ENCODE results near the gene CDC25B. TPM values are rescaled to one million over a fixed set of nuclear protein-coding genes. Genes with fewer than 3 reads are reported as not detected.
A peak's percentile ranks its signal among the peaks of the same experiment; 100 is the strongest.

Gene CDC25B
- total RNA-seq, 1 donor from 2014 or later, result 24.3 TPM

GRCh38 chr20:3794701-3795420, 1.2 kb upstream of the CDC25B start:
- intact Hi-C loops (cut with micrococcal nuclease), result loop anchor here (1.0 to 5.0 kb wide), 3 partner anchors 9 to 92 kb away; partner anchors contain the start of genes CENPB and PANK2

GRCh38 chr20:3796477-3797225, 541 bp downstream of the CDC25B start:
- Mint-ChIP-seq H3K4me3 (peak overlapping the region; percentile 78), H3K27me3 (no peaks in the 10 kb centered on the region), H3K4me1 (peaks cover 58% of the 10 kb centered on the region), H3K27ac (peak overlapping the region; percentile 93), H3K36me3 (ENCODE audit: low read depth) (peaks cover 17% of the 10 kb centered on the region), H3K9me3 (no peaks in the 10 kb centered on the region)
- no peak for ATAC-seq (ENCODE audit: low read depth)
- ChIA-PET CTCF (interaction anchor here (0.7 to 2.0 kb wide), 2 partner anchors 24 to 58 kb away, joined by 3 to 5 read pairs; partner anchors contain the start of gene AP5S1), POLR2A (interaction anchor here (0.6 to 2.6 kb wide), 7 partner anchors 10 to 55 kb away, joined by 4 to 26 read pairs (median 7); partner anchors contain the start of genes ADISSP, AP5S1 and CENPB)
- TF ChIP-seq CTCF (IDR thresholded peaks at IDR 0.05), result no peak
- intact Hi-C loops (cut with micrococcal nuclease), result loop anchor here (1.0 to 5.0 kb wide), 4 partner anchors 15 to 91 kb away; partner anchors contain the start of genes AP5S1, MAVS and PANK2
- DNase-seq, result no peak

More at GRCh38 chr20:3794701-3795420, 1.2 kb upstream of the CDC25B start:
- ATAC-seq (ENCODE audit: low read depth) (no peak), DNase-seq (no peak)
- H3K36me3 Mint-ChIP-seq (ENCODE audit: low read depth), result peaks cover 8% of the 10 kb centered on the region
- no peaks in the 10 kb centered on the region for H3K9me3 Mint-ChIP-seq
- peaks cover 41% of the 10 kb centered on the region for H3K4me1 Mint-ChIP-seq
- peak overlapping the region; percentile 92 for H3K4me3 Mint-ChIP-seq
- POLR2A ChIA-PET, result interaction anchor here (1.7 to 2.6 kb wide), 5 partner anchors 9 to 27 kb away, joined by 4 to 26 read pairs (median 14); partner anchors contain the start of genes ADISSP, AP5S1 and CENPB
- CTCF ChIA-PET, result interaction anchor here (2.0 kb wide), 1 partner anchor 60 kb away, joined by 5 read pairs; no protein-coding TSS in a partner anchor
- no peak for TF ChIP-seq CTCF (IDR thresholded peaks at IDR 0.05)
- H3K27me3 Mint-ChIP-seq, result no peaks in the 10 kb centered on the region
- peak overlapping the region; percentile 95 for H3K27ac Mint-ChIP-seq

- Mint-ChIP-seq H3K4me1 (peaks cover 58% of the 10 kb centered on the region), H3K27ac (peak overlapping the region; percentile 93), H3K36me3 (ENCODE audit: low read depth) (peaks cover 17% of the 10 kb centered on the region), H3K9me3 (no peaks in the 10 kb centered on the region), H3K27me3 (no peaks in the 10 kb centered on the region), H3K4me3 (peak overlapping the region; percentile 78)
- ChIA-PET CTCF (no interaction called here), POLR2A (interaction anchor here (0.6 kb wide), 1 partner anchor 55 kb away, joined by 5 read pairs; no protein-coding TSS in a partner anchor)
- ATAC-seq (ENCODE audit: low read depth) (no peak), DNase-seq (no peak)
- TF ChIP-seq CTCF (IDR thresholded peaks at IDR 0.05), result no peak
- intact Hi-C loops (cut with micrococcal nuclease), result loop anchor here (2.0 to 5.0 kb wide), 2 partner anchors 50 to 90 kb away; partner anchors contain the start of genes MAVS and PANK2
These were observed 1.1 kb downstream of the CDC25B start for GRCh38 chr20:3797226-3797545.

GRCh38 chr20:3797592-3798372, 1.7 kb downstream of the CDC25B start:
- no peak for ATAC-seq (ENCODE audit: low read depth)
- DNase-seq, result no peak
- Mint-ChIP-seq H3K9me3 (no peaks in the 10 kb centered on the region), H3K27me3 (no peaks in the 10 kb centered on the region), H3K4me1 (peaks cover 63% of the 10 kb centered on the region), H3K27ac (peak overlapping the region; percentile 93), H3K36me3 (ENCODE audit: low read depth) (peaks cover 22% of the 10 kb centered on the region), H3K4me3 (peak overlapping the region; percentile 78)
- no peak for TF ChIP-seq CTCF (IDR thresholded peaks at IDR 0.05)
- intact Hi-C loops (cut with micrococcal nuclease), result loop anchor here (2.0 to 5.0 kb wide), 2 partner anchors 49 to 90 kb away; partner anchors contain the start of genes MAVS and PANK2
- CTCF ChIA-PET, result interaction anchor here (0.7 kb wide), 1 partner anchor 23 kb away, joined by 4 read pairs; the partner anchor contains the start of gene AP5S1
- POLR2A ChIA-PET, result interaction anchor here (0.6 to 2.9 kb wide), 5 partner anchors 10 to 47 kb away, joined by 4 to 17 read pairs (median 11); partner anchors contain the start of genes AP5S1 and CENPB

Data from activated B cell treated with CpG ODN at 0.5 μM for 24 hours (primary cell).